Measurements from ENCODE around the gene SYNPR. TPM values are rescaled to one million over a fixed set of nuclear protein-coding genes. Genes with fewer than 3 reads are reported as not detected.
A peak's percentile ranks its signal among the peaks of the same experiment; 100 is the strongest.

The SYNPR gene
- polyA plus RNA-seq, 1 donor from 2014 or later: 2.0 TPM

DNA sequence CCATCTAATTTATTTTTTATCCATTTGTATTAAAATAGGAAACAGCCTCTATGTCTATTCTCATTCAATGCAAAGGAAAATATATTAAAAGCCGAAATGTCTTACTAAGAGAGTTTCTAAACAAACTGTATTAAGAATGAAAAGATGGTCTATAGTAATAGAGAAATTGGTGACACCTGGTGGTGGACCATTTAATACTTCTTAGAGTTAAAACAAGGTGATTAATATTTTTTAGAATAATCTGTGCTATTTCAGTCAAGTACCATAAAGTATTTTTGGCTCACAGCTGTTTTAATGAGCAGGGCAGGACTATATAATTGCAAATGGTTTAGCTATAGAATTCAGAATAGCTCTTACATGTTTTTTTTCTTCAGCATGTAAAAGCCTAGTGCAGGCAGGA lies 55.7 kb downstream of the SYNPR start:
- no peaks in the 10 kb centered on the region for H3K27me3 ChIP-seq (ENCODE audit: insufficient read depth, low read depth, low read length)
- H3K9ac ChIP-seq (ENCODE audit: low read length): no peak overlapping the region
- no peak overlapping the region for H2AFZ ChIP-seq (ENCODE audit: low read depth, low read length)
- H3K36me3 ChIP-seq (ENCODE audit: insufficient read depth, low read length): no peaks in the 10 kb centered on the region
- H4K20me1 ChIP-seq (ENCODE audit: insufficient read depth): no peaks in the 10 kb centered on the region
- no peaks in the 10 kb centered on the region for H3K79me2 ChIP-seq (replicated peaks; ENCODE audit: insufficient read depth, low read length)
- no peak overlapping the region for H3K4me3 ChIP-seq (ENCODE audit: low read length)
- H3K9me2 ChIP-seq (ENCODE audit: insufficient read depth, low read length): no peaks in the 10 kb centered on the region
- peak; percentile 64 for TF ChIP-seq SMC3 (conservative IDR thresholded peaks at IDR 0.05; ENCODE audit: poor library complexity)
- TF ChIP-seq EZH2 (IDR thresholded peaks at IDR 0.05; ENCODE audit: borderline replicate concordance, insufficient read depth, low read length, poor library complexity, severe bottlenecking): no peak
- no peak for TF ChIP-seq POLR2AphosphoS5 (IDR thresholded peaks at IDR 0.05)
- TF ChIP-seq EP300 (conservative IDR thresholded peaks at IDR 0.05; ENCODE audit: poor library complexity, severe bottlenecking): no peak
- TF ChIP-seq TAF1 (IDR thresholded peaks at IDR 0.05; ENCODE audit: low read depth): no peak
- TF ChIP-seq REST (IDR thresholded peaks at IDR 0.05; ENCODE audit: borderline replicate concordance): no peak
- TF ChIP-seq CTCF (IDR thresholded peaks at IDR 0.05; ENCODE audit: poor library complexity, severe bottlenecking): peak; percentile 54
- TF ChIP-seq MXI1 (conservative IDR thresholded peaks at IDR 0.05; ENCODE audit: poor library complexity, severe bottlenecking): no peak
- TF ChIP-seq RAD21 (conservative IDR thresholded peaks at IDR 0.05): peak; percentile 47
- H3K9me3 ChIP-seq (ENCODE audit: low read length): no peaks in the 10 kb centered on the region
- H3K27ac ChIP-seq (ENCODE audit: low read length): no peak overlapping the region
- no peaks in the 10 kb centered on the region for H3F3A ChIP-seq (ENCODE audit: insufficient read depth, low read length, poor library complexity, severe bottlenecking)
- no peak overlapping the region for H3K4me2 ChIP-seq (ENCODE audit: low read length)

GRCh38 chr3:63338351-63338750 lies 60.2 kb downstream of the SYNPR start:
- Histone ChIP-seq H3K79me2 (replicated peaks; ENCODE audit: insufficient read depth, low read length) (no peaks in the 10 kb centered on the region), H3K4me2 (ENCODE audit: low read length) (no peak overlapping the region), H3K36me3 (ENCODE audit: insufficient read depth, low read length) (no peaks in the 10 kb centered on the region), H3F3A (ENCODE audit: insufficient read depth, low read length, poor library complexity, severe bottlenecking) (no peaks in the 10 kb centered on the region), H3K4me3 (ENCODE audit: low read length) (no peak overlapping the region), H4K20me1 (ENCODE audit: insufficient read depth) (no peaks in the 10 kb centered on the region), H3K9ac (ENCODE audit: low read length) (no peak overlapping the region), H3K9me3 (ENCODE audit: low read length) (no peaks in the 10 kb centered on the region), H3K27ac (ENCODE audit: low read length) (no peak overlapping the region), H3K27me3 (ENCODE audit: insufficient read depth, low read depth, low read length) (no peaks in the 10 kb centered on the region), H3K9me2 (ENCODE audit: insufficient read depth, low read length) (no peaks in the 10 kb centered on the region), H2AFZ (ENCODE audit: low read depth, low read length) (no peak overlapping the region)
- no peak for TF ChIP-seq POLR2AphosphoS5 (IDR thresholded peaks at IDR 0.05)
- TF ChIP-seq MXI1 (conservative IDR thresholded peaks at IDR 0.05; ENCODE audit: poor library complexity, severe bottlenecking): no peak
- TF ChIP-seq RAD21 (conservative IDR thresholded peaks at IDR 0.05): no peak
- no peak for TF ChIP-seq EZH2 (IDR thresholded peaks at IDR 0.05; ENCODE audit: borderline replicate concordance, insufficient read depth, low read length, poor library complexity, severe bottlenecking)
- TF ChIP-seq TAF1 (IDR thresholded peaks at IDR 0.05; ENCODE audit: low read depth): no peak
- TF ChIP-seq CTCF (IDR thresholded peaks at IDR 0.05; ENCODE audit: poor library complexity, severe bottlenecking): no peak
- TF ChIP-seq SMC3 (conservative IDR thresholded peaks at IDR 0.05; ENCODE audit: poor library complexity): no peak
- no peak for TF ChIP-seq EP300 (conservative IDR thresholded peaks at IDR 0.05; ENCODE audit: poor library complexity, severe bottlenecking)
- no peak for TF ChIP-seq REST (IDR thresholded peaks at IDR 0.05; ENCODE audit: borderline replicate concordance)
